ENCODE data around the gene TRPM8. TPM values are rescaled to one million over a fixed set of nuclear protein-coding genes. Genes with fewer than 3 reads are reported as not detected.

Gene TRPM8
- total and polyA plus RNA-seq, 2 of the 13 experiments (the other 11 are each of a cell fraction or from before 2014, with no cell fraction given): 0.12 TPM; not detected in 1

DNA sequence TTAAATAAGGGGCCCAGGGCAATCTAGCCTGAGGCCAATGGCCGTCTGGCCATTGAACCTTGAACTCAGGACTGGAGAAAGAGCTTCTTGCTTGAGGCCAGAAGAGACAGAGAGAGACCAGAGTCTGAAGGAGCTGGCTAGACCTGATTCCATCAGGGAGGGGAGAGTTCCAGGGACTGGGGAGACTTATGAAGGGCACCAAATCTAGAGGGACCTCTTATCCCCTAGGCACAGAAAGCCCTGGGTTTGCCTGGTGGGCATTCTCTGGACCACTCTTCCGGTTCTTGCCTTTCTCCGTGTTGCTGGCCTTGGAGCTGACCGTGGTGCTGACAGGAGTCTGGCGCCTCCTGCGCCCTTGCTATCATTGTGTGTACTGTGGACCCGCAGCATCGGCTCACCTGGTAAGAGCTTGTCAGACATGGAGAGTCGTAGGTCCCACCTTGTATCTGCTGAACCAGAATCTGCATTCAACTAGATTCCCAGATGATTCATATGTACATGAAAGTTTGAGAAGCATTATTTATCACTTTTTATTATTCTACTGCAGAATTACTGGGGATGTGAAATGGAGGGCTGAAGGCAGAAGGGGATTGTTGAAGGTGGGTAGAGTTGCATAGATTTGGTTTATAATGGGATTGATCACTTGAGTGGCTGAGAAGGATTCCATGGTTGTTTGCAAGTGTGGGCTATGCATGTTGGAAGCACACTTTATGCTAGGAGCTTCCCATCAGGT lies 4.3 kb upstream of the TRPM8 start (continued):
- TF ChIP-seq SRSF1 (optimal IDR thresholded peaks at IDR 0.05; ENCODE audit: low read depth, low read length): no peak
- TF ChIP-seq MED1 (CRISPR knock-in tag; IDR thresholded peaks at IDR 0.05): peak; percentile 39; the same call in 1 of the 2 replicates
- peak; percentile 73 for TF ChIP-seq ZNF781 (CRISPR knock-in tag; IDR thresholded peaks at IDR 0.05; ENCODE audit: borderline replicate concordance, not compliant biosample characterization)
- TF ChIP-seq KLF13 (CRISPR knock-in tag; IDR thresholded peaks at IDR 0.05): no peak
- TF ChIP-seq KDM4B (CRISPR knock-in tag; IDR thresholded peaks at IDR 0.05): no peak
- no peak for TF ChIP-seq ARID2 (CRISPR knock-in tag; IDR thresholded peaks at IDR 0.05; ENCODE audit: borderline replicate concordance)
- TF ChIP-seq STAG1 (CRISPR knock-in tag; IDR thresholded peaks at IDR 0.05): no peak
- no peak for TF ChIP-seq SAFB2 (CRISPR knock-in tag; IDR thresholded peaks at IDR 0.05; ENCODE audit: borderline replicate concordance, low read depth)
- TF ChIP-seq, protein P1, sequence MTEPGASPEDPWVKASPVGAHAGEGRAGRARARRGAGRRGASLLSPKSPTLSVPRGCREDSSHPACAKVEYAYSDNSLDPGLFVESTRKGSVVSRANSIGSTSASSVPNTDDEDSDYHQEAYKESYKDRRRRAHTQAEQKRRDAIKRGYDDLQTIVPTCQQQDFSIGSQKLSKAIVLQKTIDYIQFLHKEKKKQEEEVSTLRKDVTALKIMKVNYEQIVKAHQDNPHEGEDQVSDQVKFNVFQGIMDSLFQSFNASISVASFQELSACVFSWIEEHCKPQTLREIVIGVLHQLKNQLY (CRISPR knock-in tag; IDR thresholded peaks at IDR 0.05): no peak
- TF ChIP-seq, protein P2, sequence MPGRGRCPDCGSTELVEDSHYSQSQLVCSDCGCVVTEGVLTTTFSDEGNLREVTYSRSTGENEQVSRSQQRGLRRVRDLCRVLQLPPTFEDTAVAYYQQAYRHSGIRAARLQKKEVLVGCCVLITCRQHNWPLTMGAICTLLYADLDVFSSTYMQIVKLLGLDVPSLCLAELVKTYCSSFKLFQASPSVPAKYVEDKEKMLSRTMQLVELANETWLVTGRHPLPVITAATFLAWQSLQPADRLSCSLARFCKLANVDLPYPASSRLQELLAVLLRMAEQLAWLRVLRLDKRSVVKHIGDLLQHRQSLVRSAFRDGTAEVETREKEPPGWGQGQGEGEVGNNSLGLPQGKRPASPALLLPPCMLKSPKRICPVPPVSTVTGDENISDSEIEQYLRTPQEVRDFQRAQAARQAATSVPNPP (CRISPR knock-in tag; IDR thresholded peaks at IDR 0.05): no peak
- peak; percentile 35; the same call in 1 of the 2 replicates for TF ChIP-seq ZNF616 (CRISPR knock-in tag; IDR thresholded peaks at IDR 0.05; ENCODE audit: low read depth)
- no peak for TF ChIP-seq SOX13 (IDR thresholded peaks at IDR 0.05)
- TF ChIP-seq SOX13 (CRISPR knock-in tag; conservative IDR thresholded peaks at IDR 0.05 in 1 of 2, IDR thresholded peaks at IDR 0.05 in 1 of 2): no peak; a peak in 1 of 4 replicates
- TF ChIP-seq ZNF574 (CRISPR knock-in tag; IDR thresholded peaks at IDR 0.05): peak; percentile 71
- TF ChIP-seq SSRP1 (CRISPR knock-in tag; IDR thresholded peaks at IDR 0.05): no peak
- TF ChIP-seq KLF9 (CRISPR knock-in tag; IDR thresholded peaks at IDR 0.05; ENCODE audit: low read depth): no peak
- TF ChIP-seq EZH2 (conservative IDR thresholded peaks at IDR 0.05; ENCODE audit: low read depth, low read length): no peak
- TF ChIP-seq NR2F2 (IDR thresholded peaks at IDR 0.05; ENCODE audit: borderline replicate concordance, low read depth): no peak
- peak; percentile 54; the same call in 1 of the 2 replicates for TF ChIP-seq ZNF12 (CRISPR knock-in tag; IDR thresholded peaks at IDR 0.05)
- TF ChIP-seq TOE1 (CRISPR knock-in tag; IDR thresholded peaks at IDR 0.05): no peak
- TF ChIP-seq ZUFSP (CRISPR knock-in tag; IDR thresholded peaks at IDR 0.05; ENCODE audit: borderline replicate concordance): no peak
- TF ChIP-seq FOXP4 (CRISPR knock-in tag; IDR thresholded peaks at IDR 0.05): no peak
